AG09309 (cell line): ENCODE results near the gene PICK1.

Experiments
- DNase-seq: peaks from one replicate; pipeline ENCODE4 v3.0.0-alpha.2; 2010; ENCODE audit warnings: low read depth
- H3K4me3 ChIP-seq: 2 replicates; pipeline ENCODE4 v1.5.1; 2011; ENCODE audit warnings: mild to moderate bottlenecking, low read depth, low read length, moderate library complexity; ENCODE audit not compliant: control insufficient read depth
- CTCF ChIP-seq: IDR thresholded peaks from 2 replicates; pipeline ENCODE4 v1.5.1; 2011; ENCODE audit warnings: mild to moderate bottlenecking, low read depth, low read length, inconsistent platforms; ENCODE audit not compliant: insufficient read depth, control insufficient read depth; ENCODE audit errors: missing control alignments

Gene PICK1

GRCh38 chr22:38068641-38069371 is 11.6 kb downstream of the PICK1 start:
- H3K4me3 ChIP-seq, result no peak overlapping the region
- no peak for DNase-seq

GRCh38 chr22:38069372-38070249 is 12.4 kb downstream of the PICK1 start:
- DNase-seq, result peak; percentile 89
- no peak overlapping the region; the same call in 1 of the 2 replicates for H3K4me3 ChIP-seq
- peak; percentile 90 for TF ChIP-seq CTCF

More at GRCh38 chr22:38068641-38069371, 11.6 kb downstream of the PICK1 start:
- no peak for TF ChIP-seq CTCF

DNA sequence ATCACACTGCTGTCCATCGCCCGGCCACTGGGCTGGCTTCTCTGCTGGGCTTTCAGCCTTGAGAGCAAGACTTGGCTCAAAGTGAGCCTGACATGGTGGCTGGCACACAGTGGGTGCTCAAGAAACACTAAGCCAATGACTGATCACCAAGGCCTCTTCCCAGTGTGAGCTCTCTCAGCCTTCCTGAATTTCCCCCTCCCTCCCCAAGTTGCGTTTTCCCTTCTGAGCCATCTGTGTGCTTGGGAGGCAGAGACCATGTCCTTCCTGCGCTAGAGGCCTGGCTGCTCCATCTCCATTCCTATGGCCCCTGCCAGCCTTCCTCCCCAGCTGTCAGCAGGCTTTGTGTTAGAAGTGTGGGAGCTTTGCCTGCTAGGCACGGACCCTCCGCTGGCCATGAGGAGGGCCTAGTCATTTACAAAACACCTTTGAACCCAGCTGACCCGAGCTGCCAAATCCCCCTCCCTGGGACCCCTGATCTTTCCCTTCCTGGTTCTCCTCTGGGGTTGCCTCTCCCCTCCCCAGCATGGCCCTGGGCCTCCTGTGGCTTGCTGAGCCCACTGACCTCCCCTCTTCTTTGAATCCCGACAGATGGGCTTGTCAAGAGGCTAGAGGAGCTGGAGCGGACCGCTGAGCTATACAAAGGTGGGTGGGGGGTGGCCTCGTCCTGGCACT is 13.2 kb downstream of the PICK1 start:
- TF ChIP-seq CTCF, result no peak
- DNase-seq, result no peak
- H3K4me3 ChIP-seq, result no peak overlapping the region

DNA sequence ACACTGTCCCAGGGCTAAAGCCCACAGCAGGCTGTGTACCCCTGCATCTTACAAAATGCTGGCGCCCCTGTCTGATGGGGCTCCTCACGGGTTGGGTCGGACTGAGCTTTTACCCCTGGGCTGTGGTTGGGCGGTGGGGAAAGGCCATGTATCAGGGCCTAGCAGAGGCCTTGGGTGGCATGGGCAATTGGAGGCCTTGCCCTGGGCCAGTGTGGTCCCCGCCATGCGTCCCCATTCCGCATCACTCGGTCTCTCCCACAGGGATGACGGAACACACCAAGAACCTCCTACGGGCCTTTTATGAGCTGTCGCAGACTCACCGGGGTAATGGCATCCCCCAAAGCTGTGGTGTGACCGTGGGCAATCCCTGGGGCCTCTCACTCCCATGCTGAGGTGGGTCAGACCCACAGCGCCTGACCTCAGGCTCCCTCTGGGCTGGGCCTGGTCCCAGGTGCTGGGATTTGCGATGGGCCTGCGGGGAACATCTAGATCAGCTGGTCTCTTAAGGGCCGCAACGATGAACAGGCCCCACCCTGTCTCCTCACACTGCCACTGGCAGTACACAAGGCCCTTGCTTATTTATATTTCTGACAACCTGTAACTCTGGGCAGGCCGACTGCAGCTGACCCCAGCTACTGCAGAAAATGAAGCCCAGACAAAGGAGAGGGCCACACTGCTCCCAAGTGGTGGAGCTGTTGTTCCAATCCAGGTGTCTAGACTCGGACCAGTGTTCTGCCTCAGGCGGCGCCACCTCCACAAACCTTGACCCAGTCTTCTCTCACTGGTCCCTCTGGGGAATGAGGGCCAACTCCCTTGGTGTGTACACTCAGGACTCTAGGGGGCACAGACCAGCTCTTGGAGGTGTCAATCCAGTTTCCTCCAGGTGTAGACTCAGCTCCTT is 14.5 kb downstream of the PICK1 start:
- TF ChIP-seq CTCF, result no peak
- H3K4me3 ChIP-seq, result no peak overlapping the region
- DNase-seq, result no peak

GRCh38 chr22:38072322-38073149 is 15.3 kb downstream of the PICK1 start:
- no peak for TF ChIP-seq CTCF
- H3K4me3 ChIP-seq, result no peak overlapping the region
- DNase-seq, result no peak
